SH-SY5Y (cell line): Measurements from ENCODE around the gene MLC1.

ENCODE experiments used
- GATA2 ChIP-seq: IDR thresholded peaks from 2 replicates; pipeline ENCODE4 v1.6.1; 2011; ENCODE audit warnings: mild to moderate bottlenecking, low read depth, low read length
- GATA3 ChIP-seq: IDR thresholded peaks from 2 replicates; pipeline ENCODE4 v1.6.1; 2011; ENCODE audit warnings: low read depth, mild to moderate bottlenecking, low read length, moderate library complexity

DNA sequence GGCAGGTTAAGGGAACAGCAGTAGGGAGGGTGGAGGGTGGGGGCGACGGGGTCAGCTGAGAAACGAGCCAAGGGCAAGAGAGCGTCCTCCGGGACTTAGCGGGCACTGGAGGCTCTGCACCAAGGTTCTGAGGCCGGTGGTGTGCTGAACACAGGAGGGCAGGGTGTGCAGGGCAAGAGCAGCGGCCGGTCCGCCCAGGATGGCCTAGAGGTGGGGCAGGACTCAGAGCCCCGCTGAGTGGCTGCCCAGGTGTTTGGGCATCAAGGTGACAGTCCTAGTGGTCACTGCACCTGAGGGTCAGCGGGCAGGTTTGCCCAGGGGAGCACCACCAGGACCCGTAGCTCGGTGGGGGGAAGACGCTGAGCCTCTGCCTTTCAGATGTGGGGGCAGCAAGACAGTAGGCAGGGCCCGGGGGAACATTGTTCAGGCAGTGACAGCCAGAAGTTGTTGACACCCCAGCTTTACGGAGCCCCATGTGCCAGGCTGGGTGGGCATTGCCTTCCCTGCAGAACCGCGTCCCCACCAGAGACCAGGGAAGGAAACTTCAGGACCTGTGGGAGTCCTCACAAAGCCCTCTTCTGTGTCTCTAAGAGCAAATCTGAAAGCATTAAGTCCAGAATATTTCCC is 22.6 kb downstream of the MLC1 start:
- TF ChIP-seq GATA2: no peak
- no peak for TF ChIP-seq GATA3
